GM12878 (cell line): ENCODE results near the gene ARMC6. TPM values are rescaled to one million over a fixed set of nuclear protein-coding genes. Genes with fewer than 3 reads are reported as not detected.

ENCODE experiments used
- ASH2L ChIP-seq: fragments of 300-600, 200-600 bp; sonication (generic); IDR thresholded peaks from 2 replicates; pipeline ENCODE4 v1.6.1; 2017; ENCODE audit warnings: low read depth, mild to moderate bottlenecking, borderline replicate concordance
- BRCA1 ChIP-seq: IDR thresholded peaks from 2 replicates; pipeline ENCODE4 v1.6.1; 2011; ENCODE audit warnings: low read depth, low read length, improper control_type of control experiment
- CBX5 ChIP-seq: sonication (generic); IDR thresholded peaks from 2 replicates; pipeline ENCODE4 v1.6.1; 2016; ENCODE audit warnings: low read depth, moderate library complexity, mild to moderate bottlenecking, inconsistent platforms
- EP300 ChIP-seq, 2 experiments: fragments of 150-350 bp in 1 of 2; IDR thresholded peaks; 2 replicates each; pipeline ENCODE4 v1.6.1; 2011 to 2012; ENCODE audit warnings: low read depth in 2 of 2, low read length in 2 of 2, borderline replicate concordance in 1 of 2, improper control_type of control experiment in 1 of 2, inconsistent platforms in 1 of 2; ENCODE audit not compliant: control insufficient read depth in 1 of 2
- ETV6 ChIP-seq, 2 experiments: fragments of 450-650 bp in 1 of 2; IDR thresholded peaks in 1 of 2; conservative IDR thresholded peaks in 1 of 2; 2 replicates each; pipeline ENCODE4 v1.6.1; 2014; ENCODE audit warnings: antibody characterized with exemption in 1 of 2, borderline replicate concordance in 1 of 2, low read depth in 1 of 2, mild to moderate bottlenecking in 1 of 2, moderate library complexity in 1 of 2
- EZH2 ChIP-seq: IDR thresholded peaks from 2 replicates; pipeline ENCODE4 v1.6.1; 2012; ENCODE audit warnings: low read depth, mild to moderate bottlenecking, control low read depth, inconsistent platforms, low read length, borderline replicate concordance; ENCODE audit not compliant: control insufficient read depth
- JUNB ChIP-seq: IDR thresholded peaks from 2 replicates; pipeline ENCODE4 v1.6.1; 2016; ENCODE audit warnings: antibody characterized with exemption, mild to moderate bottlenecking
- MEF2B ChIP-seq: fragments of 450-650 bp; IDR thresholded peaks from 2 replicates; pipeline ENCODE4 v1.6.1; 2018; ENCODE audit warnings: mild to moderate bottlenecking, moderate library complexity; ENCODE audit not compliant: partially characterized antibody, poor library complexity, severe bottlenecking
- NR2F1 ChIP-seq: fragments of 450-650 bp; conservative IDR thresholded peaks from 2 replicates; pipeline ENCODE4 v1.6.1; 2017; ENCODE audit warnings: mild to moderate bottlenecking
- PAX8 ChIP-seq: fragments of 450-650 bp; IDR thresholded peaks from 2 replicates; pipeline ENCODE4 v1.6.1; 2017; ENCODE audit warnings: mild to moderate bottlenecking, moderate library complexity
- PML ChIP-seq: IDR thresholded peaks from 2 replicates; pipeline ENCODE4 v1.6.1; 2012; ENCODE audit warnings: low read length, inconsistent platforms
- POU2F2 ChIP-seq: IDR thresholded peaks from 3 replicates; pipeline ENCODE4 v1.6.1; 2011; ENCODE audit warnings: low read depth, mild to moderate bottlenecking, low read length, borderline replicate concordance
- SMARCA5 ChIP-seq: fragments of 450-650 bp; IDR thresholded peaks from 2 replicates; pipeline ENCODE4 v1.6.1; 2017; ENCODE audit warnings: mild to moderate bottlenecking
- SP1 ChIP-seq: IDR thresholded peaks from one replicate; pipeline ENCODE4 v1.6.1; 2011; ENCODE audit warnings: low read depth, low read length
- SUZ12 ChIP-seq: fragments of 200-600 bp; sonication (generic); IDR thresholded peaks from one replicate; pipeline ENCODE4 v1.6.1; 2018; ENCODE audit warnings: antibody characterized with exemption, mild to moderate bottlenecking; ENCODE audit not compliant: unreplicated experiment
- WRNIP1 ChIP-seq: IDR thresholded peaks from 2 replicates; pipeline ENCODE4 v1.6.1; 2011; ENCODE audit warnings: low read depth, low read length, improper control_type of control experiment, borderline replicate concordance
- polyA plus RNA-seq, 11 experiments: library from polyadenylated mRNA; depleted of rRNA in 4 of 11; unstranded in 6 of 11; stranded (reverse) in 5 of 11; fragments of >200 nt; fragmentation: Nextera tagmentation in 4 of 11; fragmentation: Illumina TruSeq in 1 of 11; extraction: Ambion mirVana in 4 of 11; extraction: Trizol in 1 of 11; gene quantifications; 1 replicate in 1 of 11; 2 replicates in 10 of 11; pipeline versions ENCODE4 v1.2.1 to v1.2.3, GENCODE V29; 2011 to 2016; ENCODE audit warnings: inconsistent platforms in 2 of 11, missing spikeins in 2 of 11, low read depth in 1 of 11
- total RNA-seq, 4 experiments: library from RNA; depleted of rRNA in 3 of 4; stranded (reverse); fragments of >200 nt in 3 of 4; fragmentation: Illumina TruSeq in 1 of 4; extraction: Trizol in 1 of 4; gene quantifications; 2 replicates each; pipeline versions ENCODE4 v1.2.1 to v1.2.3, GENCODE V29; 2013 to 2021
- TF ChIP-seq, protein P1 (sequence below): fragments of 450-650 bp; IDR thresholded peaks from 2 replicates; pipeline ENCODE4 v1.6.1; 2017; ENCODE audit warnings: mild to moderate bottlenecking
- TF ChIP-seq, protein P2 (sequence below): IDR thresholded peaks from 2 replicates; pipeline ENCODE4 v1.6.1; 2012; ENCODE audit warnings: mild to moderate bottlenecking, low read depth, low read length
- TF ChIP-seq, protein P3 (sequence below): IDR thresholded peaks from 2 replicates; pipeline ENCODE4 v1.6.1; 2012; ENCODE audit warnings: improper control_type of control experiment, low read depth, low read length; ENCODE audit not compliant: insufficient replicate concordance

The ARMC6 gene
- total and polyA plus RNA-seq, 10 of the 15 experiments (the other 5 are each of a cell fraction or from before 2014, with no cell fraction given) = 1.1 to 64.4 (median 41.6) TPM

DNA sequence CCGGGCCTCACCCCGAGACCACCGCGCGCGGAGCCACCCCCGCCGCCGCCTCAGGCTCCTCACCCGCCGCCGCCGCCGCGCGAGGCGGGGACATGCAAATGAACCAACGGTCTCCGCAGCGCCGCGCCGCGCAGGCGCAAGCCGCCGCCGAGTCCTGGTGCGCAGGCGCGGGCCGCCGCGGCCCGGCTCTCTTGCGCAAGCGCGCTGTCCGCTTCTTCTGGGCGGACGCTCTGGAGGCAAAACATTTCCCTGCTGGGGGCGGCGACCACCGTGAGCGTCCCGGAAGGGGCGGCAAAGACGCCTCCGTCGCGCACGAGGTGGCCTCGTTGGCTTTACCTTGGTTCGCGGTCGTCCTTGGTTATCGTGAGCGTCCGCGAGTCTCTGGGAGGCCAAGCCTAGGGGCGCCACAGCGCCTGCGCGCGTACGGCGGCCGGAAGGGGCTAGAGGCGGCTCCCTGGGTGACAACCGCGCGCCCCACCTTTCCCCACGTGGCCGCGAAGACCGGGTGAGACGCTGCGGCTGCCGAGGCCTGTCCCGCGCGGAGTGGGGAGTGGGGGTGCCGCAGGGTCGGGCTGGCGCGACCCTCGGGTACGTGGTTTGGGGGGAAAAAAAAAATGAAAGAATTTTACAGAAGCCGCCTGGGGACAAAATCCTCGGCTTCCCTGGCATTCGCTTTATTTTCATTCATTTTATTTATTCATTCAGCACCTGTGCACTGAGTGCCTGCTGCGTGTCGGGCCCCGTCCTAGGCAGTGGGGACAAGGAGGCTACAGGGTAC, at the start of gene ARMC6, which contains the start of gene SUGP2 (continued):
- TF ChIP-seq, protein P1, sequence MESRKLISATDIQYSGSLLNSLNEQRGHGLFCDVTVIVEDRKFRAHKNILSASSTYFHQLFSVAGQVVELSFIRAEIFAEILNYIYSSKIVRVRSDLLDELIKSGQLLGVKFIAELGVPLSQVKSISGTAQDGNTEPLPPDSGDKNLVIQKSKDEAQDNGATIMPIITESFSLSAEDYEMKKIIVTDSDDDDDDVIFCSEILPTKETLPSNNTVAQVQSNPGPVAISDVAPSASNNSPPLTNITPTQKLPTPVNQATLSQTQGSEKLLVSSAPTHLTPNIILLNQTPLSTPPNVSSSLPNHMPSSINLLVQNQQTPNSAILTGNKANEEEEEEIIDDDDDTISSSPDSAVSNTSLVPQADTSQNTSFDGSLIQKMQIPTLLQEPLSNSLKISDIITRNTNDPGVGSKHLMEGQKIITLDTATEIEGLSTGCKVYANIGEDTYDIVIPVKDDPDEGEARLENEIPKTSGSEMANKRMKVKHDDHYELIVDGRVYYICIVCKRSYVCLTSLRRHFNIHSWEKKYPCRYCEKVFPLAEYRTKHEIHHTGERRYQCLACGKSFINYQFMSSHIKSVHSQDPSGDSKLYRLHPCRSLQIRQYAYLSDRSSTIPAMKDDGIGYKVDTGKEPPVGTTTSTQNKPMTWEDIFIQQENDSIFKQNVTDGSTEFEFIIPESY = no peak
- TF ChIP-seq MEF2B = peak; percentile 43
- TF ChIP-seq, protein P2, sequence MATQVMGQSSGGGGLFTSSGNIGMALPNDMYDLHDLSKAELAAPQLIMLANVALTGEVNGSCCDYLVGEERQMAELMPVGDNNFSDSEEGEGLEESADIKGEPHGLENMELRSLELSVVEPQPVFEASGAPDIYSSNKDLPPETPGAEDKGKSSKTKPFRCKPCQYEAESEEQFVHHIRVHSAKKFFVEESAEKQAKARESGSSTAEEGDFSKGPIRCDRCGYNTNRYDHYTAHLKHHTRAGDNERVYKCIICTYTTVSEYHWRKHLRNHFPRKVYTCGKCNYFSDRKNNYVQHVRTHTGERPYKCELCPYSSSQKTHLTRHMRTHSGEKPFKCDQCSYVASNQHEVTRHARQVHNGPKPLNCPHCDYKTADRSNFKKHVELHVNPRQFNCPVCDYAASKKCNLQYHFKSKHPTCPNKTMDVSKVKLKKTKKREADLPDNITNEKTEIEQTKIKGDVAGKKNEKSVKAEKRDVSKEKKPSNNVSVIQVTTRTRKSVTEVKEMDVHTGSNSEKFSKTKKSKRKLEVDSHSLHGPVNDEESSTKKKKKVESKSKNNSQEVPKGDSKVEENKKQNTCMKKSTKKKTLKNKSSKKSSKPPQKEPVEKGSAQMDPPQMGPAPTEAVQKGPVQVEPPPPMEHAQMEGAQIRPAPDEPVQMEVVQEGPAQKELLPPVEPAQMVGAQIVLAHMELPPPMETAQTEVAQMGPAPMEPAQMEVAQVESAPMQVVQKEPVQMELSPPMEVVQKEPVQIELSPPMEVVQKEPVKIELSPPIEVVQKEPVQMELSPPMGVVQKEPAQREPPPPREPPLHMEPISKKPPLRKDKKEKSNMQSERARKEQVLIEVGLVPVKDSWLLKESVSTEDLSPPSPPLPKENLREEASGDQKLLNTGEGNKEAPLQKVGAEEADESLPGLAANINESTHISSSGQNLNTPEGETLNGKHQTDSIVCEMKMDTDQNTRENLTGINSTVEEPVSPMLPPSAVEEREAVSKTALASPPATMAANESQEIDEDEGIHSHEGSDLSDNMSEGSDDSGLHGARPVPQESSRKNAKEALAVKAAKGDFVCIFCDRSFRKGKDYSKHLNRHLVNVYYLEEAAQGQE = no peak
- no peak for TF ChIP-seq ETV6 (conservative IDR thresholded peaks at IDR 0.05 in 1 of 2, IDR thresholded peaks at IDR 0.05 in 1 of 2; ENCODE audit: borderline replicate concordance in 1 of 2, low read depth in 1 of 2)
- TF ChIP-seq SUZ12 = no peak
- TF ChIP-seq SMARCA5 = no peak
- no peak; the same call in 1 of the 2 replicates for TF ChIP-seq ASH2L
- TF ChIP-seq PAX8 = no peak
- no peak for TF ChIP-seq JUNB
- no peak for TF ChIP-seq EP300 (IDR thresholded peaks at IDR 0.05; ENCODE audit: borderline replicate concordance in 1 of 2, control insufficient read depth in 1 of 2, low read depth in 2 of 2, low read length in 2 of 2)
- TF ChIP-seq, protein P3, sequence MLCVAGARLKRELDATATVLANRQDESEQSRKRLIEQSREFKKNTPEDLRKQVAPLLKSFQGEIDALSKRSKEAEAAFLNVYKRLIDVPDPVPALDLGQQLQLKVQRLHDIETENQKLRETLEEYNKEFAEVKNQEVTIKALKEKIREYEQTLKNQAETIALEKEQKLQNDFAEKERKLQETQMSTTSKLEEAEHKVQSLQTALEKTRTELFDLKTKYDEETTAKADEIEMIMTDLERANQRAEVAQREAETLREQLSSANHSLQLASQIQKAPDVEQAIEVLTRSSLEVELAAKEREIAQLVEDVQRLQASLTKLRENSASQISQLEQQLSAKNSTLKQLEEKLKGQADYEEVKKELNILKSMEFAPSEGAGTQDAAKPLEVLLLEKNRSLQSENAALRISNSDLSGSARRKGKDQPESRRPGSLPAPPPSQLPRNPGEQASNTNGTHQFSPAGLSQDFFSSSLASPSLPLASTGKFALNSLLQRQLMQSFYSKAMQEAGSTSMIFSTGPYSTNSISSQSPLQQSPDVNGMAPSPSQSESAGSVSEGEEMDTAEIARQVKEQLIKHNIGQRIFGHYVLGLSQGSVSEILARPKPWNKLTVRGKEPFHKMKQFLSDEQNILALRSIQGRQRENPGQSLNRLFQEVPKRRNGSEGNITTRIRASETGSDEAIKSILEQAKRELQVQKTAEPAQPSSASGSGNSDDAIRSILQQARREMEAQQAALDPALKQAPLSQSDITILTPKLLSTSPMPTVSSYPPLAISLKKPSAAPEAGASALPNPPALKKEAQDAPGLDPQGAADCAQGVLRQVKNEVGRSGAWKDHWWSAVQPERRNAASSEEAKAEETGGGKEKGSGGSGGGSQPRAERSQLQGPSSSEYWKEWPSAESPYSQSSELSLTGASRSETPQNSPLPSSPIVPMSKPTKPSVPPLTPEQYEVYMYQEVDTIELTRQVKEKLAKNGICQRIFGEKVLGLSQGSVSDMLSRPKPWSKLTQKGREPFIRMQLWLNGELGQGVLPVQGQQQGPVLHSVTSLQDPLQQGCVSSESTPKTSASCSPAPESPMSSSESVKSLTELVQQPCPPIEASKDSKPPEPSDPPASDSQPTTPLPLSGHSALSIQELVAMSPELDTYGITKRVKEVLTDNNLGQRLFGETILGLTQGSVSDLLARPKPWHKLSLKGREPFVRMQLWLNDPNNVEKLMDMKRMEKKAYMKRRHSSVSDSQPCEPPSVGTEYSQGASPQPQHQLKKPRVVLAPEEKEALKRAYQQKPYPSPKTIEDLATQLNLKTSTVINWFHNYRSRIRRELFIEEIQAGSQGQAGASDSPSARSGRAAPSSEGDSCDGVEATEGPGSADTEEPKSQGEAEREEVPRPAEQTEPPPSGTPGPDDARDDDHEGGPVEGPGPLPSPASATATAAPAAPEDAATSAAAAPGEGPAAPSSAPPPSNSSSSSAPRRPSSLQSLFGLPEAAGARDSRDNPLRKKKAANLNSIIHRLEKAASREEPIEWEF = no peak
- TF ChIP-seq WRNIP1 = no peak
- no peak for TF ChIP-seq NR2F1
- no peak for TF ChIP-seq EZH2
- peak; percentile 47; the same call in 1 of the 2 replicates for TF ChIP-seq PML
- TF ChIP-seq BRCA1 = no peak
- peak; percentile 87; the same call in 2 of the 3 replicates for TF ChIP-seq POU2F2
- TF ChIP-seq CBX5 = no peak
- peak; percentile 38 for TF ChIP-seq SP1
